Muscle layer of colon (tissue), 2 donors: ENCODE measurements around the gene SP110.
"Not testable (repeated sequence)": the region's sequence is repeated elsewhere in the genome, so short reads cannot be mapped to it uniquely, and the experiment has no call there.

Experiments
- H3K27ac ChIP-seq: one replicate; pipeline ENCODE4 v1.7.0; 2013; ENCODE audit warnings: low read depth, mild to moderate bottlenecking, low read length, moderate library complexity
- H3K27me3 ChIP-seq, 2 donors: one replicate each; pipeline ENCODE4 v1.7.0; 2013; ENCODE audit warnings: low read length in 2 of 2, mild to moderate bottlenecking in 2 of 2; ENCODE audit not compliant: insufficient read depth in 2 of 2, control insufficient read depth in 1 of 2
- H3K36me3 ChIP-seq: one replicate; pipeline ENCODE4 v1.7.0; 2013; ENCODE audit warnings: mild to moderate bottlenecking, low read length; ENCODE audit not compliant: insufficient read depth
- H3K4me1 ChIP-seq: one replicate; pipeline ENCODE4 v1.7.0; 2013; ENCODE audit warnings: mild to moderate bottlenecking, low read length; ENCODE audit not compliant: insufficient read depth
- H3K4me3 ChIP-seq, 2 donors: one replicate each; pipeline ENCODE4 v1.7.0; 2013; ENCODE audit warnings: low read length in 2 of 2, low read depth in 1 of 2, mild to moderate bottlenecking in 1 of 2, moderate library complexity in 1 of 2
- H3K9ac ChIP-seq: one replicate; pipeline ENCODE4 v1.7.0; 2013; ENCODE audit warnings: low read length
- H3K9me3 ChIP-seq: one replicate; pipeline ENCODE4 v1.7.0; 2013; ENCODE audit warnings: mild to moderate bottlenecking, low read length
- donor health status: abdominal sarcoma.
- donor health status: Adenocarcinoma of cecum.

Gene SP110

DNA sequence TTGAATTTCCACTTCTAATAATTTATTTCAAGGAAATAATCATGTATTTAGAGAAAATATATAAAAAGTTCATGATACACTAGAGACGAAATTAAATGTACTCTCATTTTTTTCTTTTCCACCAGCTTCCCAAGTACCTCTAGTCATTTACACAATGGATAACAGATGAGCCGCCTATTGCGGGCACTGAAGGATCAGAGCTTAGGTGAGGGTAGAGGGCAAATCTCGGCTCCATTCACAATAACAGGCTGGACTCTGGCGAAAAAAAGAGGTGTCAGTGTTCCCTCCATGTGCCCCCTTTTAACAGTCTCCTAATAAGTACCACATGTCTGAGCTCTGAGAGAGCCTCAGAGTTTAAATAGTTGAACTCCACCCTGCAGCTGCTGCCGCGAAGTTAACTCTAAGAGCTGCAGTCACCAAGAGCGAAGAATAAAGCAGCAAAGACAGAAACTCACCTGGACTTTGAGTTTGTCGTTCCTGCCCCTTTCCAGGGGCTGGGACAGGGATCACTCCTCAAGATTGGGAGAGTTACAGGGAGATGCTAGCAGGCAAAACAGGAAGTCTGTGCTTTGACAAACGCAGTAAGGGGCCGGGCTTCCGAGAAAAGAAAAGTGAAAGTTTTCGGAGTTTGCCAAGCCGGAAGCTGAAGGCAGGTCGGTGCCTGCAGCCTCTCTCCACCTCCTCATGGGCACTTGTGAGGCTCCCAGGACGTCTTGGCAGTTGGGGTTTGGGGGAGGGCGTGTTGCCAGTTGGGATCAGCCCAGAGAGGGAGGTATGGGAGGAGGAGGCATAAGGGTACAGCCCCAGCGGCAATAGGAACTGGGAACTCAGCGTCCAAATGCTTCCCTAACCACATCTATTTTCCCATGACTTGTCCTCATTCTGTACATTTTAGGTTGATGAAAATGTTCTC lies at the start of gene SP110:
Gene SP110, minus strand, starts transcription at position 566 of the 913 bp plus-strand sequence. CDS start 3,057 bp downstream, outside the sequence.
- H3K36me3 ChIP-seq, result peaks cover 5% of the 10 kb centered on the region
- H3K9ac ChIP-seq, result peak within 1 kb of the TSS; percentile 79
- peak within 1 kb of the TSS; percentile 79 to 82 for H3K4me3 ChIP-seq

DNA sequence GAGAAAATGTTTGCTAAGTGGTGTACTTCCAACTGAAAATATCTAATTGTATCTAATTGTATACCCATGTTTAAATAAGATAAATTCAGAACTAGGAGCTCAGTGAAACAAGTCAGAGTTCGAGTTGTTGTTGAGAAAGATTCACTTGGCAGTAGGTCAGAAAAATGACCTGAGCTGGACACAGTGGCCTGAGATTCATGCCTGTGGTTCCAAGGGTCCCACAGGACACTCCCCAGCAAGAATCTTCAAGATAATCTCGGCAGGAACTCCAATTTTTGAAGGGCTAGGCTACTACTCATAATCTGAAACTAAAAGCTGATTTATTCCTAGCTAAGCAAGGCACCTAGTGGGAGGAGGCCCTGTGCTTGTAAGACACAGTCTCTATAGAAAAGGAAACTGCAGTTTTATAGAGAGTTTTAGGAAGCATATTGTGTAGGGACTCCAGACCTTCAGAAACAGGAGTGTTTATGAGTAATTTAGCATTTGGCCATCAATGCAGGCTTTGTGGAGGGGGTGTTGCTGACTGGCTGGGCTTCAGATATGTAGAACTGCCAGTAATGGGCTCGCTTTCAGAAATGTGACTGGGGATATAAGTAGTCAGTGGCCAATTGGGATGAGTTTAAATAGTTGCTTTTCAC lies 48.9 kb upstream of the SP110 start:
- Histone ChIP-seq H3K36me3 (no peaks in the 10 kb centered on the region), H3K9me3 (no peaks in the 10 kb centered on the region), H3K4me3 (no peak overlapping the region), H3K9ac (no peak overlapping the region), H3K27ac (no peak overlapping the region), H3K27me3 (no peaks in the 10 kb centered on the region), H3K4me1 (no peaks in the 10 kb centered on the region)

More for the DNA sequence above, at the start of gene SP110:
- Histone ChIP-seq H3K27me3 (no peaks in the 10 kb centered on the region), H3K4me1 (peaks cover 9% of the 10 kb centered on the region), H3K27ac (peak within 1 kb of the TSS; percentile 91), H3K9me3 (no peaks in the 10 kb centered on the region)

DNA sequence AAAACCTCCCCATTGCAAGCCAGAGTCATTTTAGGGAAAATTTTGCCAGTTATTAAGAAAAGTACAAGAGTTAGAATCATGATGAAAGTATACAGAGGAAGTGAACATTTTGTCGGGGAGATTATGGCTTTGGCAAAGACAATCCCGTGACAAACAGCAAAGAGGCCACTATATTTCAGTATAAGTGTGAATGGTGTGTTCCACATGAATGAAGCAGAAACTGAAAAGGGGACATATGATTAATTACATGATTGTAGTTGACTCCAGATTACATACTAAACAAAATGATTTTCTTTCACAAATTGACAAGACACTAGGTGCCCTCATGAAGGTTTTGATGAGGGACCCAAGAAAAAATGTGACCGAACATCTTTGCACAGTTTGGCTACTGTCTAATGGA lies 47.8 kb upstream of the SP110 start:
- Histone ChIP-seq H3K9me3 (no peaks in the 10 kb centered on the region), H3K4me1 (no peaks in the 10 kb centered on the region), H3K36me3 (no peaks in the 10 kb centered on the region), H3K27ac (no peak overlapping the region), H3K9ac (no peak overlapping the region), H3K4me3 (no peak overlapping the region), H3K27me3 (no peaks in the 10 kb centered on the region)

DNA sequence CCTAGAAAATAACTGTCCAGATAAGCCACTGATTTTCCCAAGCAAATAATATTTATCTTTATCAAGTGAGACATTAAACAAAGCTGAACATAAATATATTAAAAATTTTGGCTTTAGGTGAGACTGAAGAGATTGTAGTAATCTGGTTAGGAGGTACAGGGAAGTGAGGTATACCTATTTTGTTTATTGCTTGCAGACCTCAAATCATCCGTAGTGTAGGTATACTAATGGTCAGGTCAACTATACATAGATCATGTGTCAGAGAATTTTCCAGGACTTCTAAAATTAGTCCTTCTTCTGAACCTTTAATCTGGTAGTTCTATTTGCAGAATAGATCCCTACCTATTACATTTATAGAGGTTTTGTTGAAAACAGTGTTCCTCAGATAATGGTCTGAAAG lies 47.3 kb upstream of the SP110 start:
- no peak overlapping the region for H3K4me3 ChIP-seq
- H3K27ac ChIP-seq, result no peak overlapping the region
- no peak overlapping the region for H3K9ac ChIP-seq
- no peaks in the 10 kb centered on the region for H3K4me1 ChIP-seq
- H3K27me3 ChIP-seq, result no peaks in the 10 kb centered on the region
- H3K9me3 ChIP-seq, result no peaks in the 10 kb centered on the region
- no peaks in the 10 kb centered on the region for H3K36me3 ChIP-seq

DNA sequence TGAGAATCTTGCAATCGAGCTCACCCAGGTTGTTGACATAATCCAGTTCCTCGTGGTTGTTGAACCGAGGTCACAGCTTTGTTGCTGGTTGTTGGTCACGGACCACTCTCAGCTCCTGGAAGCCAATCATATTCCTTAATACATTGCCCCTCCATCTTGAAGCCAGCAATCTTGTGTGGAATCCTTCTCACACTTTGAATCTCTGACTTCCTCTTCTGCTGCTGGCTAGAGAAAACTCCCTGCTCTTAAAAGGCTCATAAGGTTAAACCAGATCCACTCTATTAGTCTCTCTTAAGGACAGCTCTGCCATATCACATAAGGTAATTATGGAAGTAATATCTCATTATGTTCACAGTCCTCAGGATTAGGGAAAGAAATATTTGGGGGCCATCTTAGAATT lies 46.9 kb upstream of the SP110 start:
- H3K27me3 ChIP-seq, result no peaks in the 10 kb centered on the region
- no peaks in the 10 kb centered on the region for H3K4me1 ChIP-seq
- H3K36me3 ChIP-seq, result no peaks in the 10 kb centered on the region
- no peak overlapping the region for H3K9ac ChIP-seq
- no peak overlapping the region for H3K4me3 ChIP-seq
- no peak overlapping the region for H3K27ac ChIP-seq
- H3K9me3 ChIP-seq, result no peaks in the 10 kb centered on the region

DNA sequence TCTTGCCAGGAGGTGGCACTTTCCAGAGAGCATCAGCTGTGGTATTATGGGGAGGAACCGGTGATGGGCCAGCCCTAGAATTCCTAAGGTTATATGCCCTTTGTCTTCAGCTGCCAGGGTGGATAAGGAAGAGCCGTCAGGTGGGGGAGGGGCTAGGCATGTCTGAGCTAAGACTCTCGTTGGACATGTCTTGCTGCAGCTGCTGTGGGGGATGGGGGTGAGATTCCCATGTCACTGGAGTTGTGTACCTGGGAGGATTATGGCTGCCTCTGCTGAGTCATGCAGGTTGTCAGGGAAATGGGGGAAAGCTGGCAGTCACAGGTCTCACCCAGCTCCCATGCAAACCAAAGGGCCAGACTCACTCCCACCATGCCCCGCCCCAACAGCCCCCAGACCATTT lies 45.2 kb upstream of the SP110 start:
- H3K27me3 ChIP-seq, H3K9me3 ChIP-seq, H3K4me1 ChIP-seq, H3K36me3 ChIP-seq, H3K9ac ChIP-seq, H3K27ac ChIP-seq, H3K4me3 ChIP-seq: not testable (repeated sequence)

DNA sequence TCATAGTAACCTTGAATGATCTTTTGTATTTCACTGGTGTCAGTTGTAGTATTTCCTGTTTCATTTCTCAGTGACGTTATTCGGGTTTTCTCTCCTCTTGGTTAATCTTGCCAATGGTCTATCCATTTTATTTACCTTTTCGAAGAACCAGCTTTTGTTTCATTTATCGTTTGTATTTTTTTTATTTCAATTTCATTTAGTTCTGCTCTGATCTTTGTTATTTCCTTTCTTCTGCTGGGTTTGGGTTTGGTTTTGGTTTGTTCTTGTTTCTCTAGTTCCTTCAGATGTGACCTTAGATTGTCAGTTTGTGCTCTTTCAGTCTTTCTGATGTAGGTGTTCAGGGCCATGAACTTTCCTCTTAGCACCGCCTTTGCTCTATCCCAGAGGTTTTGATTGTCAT lies 42.5 kb upstream of the SP110 start:
- Histone ChIP-seq H3K27me3 (no peaks in the 10 kb centered on the region), H3K4me3 (no peak overlapping the region), H3K36me3 (no peaks in the 10 kb centered on the region), H3K9me3 (no peaks in the 10 kb centered on the region), H3K9ac (no peak overlapping the region), H3K27ac (no peak overlapping the region), H3K4me1 (no peaks in the 10 kb centered on the region)

DNA sequence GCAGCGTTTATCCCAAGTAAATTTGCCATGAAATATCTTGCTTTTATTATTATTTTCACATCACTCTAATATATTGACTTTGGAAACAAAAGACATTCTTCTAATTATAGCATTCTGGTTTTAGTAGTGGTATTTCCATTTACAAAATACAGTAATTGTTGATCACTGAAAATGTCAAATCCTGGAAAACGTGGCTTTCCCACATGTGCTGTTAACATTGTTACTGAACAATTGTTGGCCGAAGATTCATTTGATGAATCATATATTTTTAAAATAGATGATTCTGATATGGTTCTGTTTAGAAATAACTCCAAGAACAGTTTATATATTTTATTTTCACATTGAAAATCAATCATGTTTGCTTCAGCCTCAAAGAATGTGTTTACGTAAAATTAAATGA lies 38.7 kb upstream of the SP110 start:
- H3K36me3 ChIP-seq, result no peaks in the 10 kb centered on the region
- no peak overlapping the region for H3K9ac ChIP-seq
- H3K9me3 ChIP-seq, result no peaks in the 10 kb centered on the region
- no peaks in the 10 kb centered on the region for H3K4me1 ChIP-seq
- H3K27me3 ChIP-seq, result no peaks in the 10 kb centered on the region
- no peak overlapping the region for H3K27ac ChIP-seq
- no peak overlapping the region for H3K4me3 ChIP-seq

DNA sequence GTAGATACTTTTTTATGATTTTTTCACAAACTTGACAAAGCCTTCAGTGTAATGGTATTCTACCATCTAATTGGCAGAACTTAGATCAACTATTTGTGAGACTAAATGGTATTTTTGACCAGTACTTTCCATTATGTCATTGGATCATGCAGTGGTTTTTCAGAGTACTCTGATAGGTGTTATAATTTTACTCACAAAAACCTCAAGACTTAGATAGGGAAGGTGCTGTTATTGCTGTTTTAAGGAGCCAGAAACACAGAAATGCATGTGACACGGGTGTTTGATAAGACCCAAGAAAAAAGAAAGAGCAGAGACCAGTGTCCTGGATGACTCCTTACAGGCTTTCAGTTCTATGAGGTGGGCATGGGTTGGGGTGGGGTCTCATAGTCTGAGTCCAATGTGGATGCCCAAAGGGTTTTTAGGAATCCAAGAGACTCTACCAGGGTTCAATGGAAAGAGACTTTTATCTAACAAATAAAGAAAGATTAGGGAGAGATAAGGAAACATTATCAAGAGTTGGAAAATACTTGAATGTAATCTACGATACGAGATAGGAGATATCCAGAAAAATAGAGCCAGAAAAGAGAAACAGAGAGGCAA lies 37.0 kb upstream of the SP110 start:
- Histone ChIP-seq H3K4me1 (no peaks in the 10 kb centered on the region), H3K27ac (no peak overlapping the region), H3K27me3 (no peaks in the 10 kb centered on the region), H3K36me3 (no peaks in the 10 kb centered on the region), H3K9ac (no peak overlapping the region), H3K4me3 (no peak overlapping the region), H3K9me3 (no peaks in the 10 kb centered on the region)

DNA sequence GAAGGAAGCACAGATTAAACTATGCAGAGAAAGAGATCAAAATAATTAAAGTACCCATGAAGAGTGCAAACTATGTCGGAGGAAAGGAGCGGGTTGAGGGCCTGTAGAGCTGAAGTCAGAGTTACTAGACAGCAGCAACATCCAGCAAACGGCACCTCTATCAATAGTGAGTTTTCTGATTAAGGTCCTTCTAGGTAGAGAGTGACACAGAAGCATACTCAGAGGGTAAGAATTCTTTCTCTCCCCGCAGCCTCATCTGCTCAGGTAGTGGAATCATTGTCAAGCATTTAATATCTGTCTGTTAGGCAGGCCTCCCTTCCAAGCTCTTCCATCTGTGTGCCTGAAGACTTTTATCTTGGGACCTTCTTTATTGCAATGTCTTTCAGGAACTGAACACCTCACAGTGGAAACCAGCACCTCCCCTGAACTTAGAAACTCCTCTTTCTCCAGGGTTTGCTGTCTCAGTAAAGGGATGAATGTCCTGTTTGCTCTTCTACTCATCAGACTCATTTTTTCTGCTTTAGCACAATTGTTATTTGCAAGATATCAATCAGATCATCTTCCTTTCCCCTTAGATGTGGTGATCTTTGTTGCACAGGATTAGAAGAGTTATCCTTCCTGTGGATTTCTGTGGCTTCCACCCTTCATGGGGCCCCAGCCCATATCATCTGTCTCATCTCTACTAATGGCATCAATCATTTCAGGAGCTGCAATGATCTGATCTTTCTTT lies 34.5 kb upstream of the SP110 start:
- H3K27me3 ChIP-seq, result no peaks in the 10 kb centered on the region
- no peaks in the 10 kb centered on the region for H3K36me3 ChIP-seq
- no peaks in the 10 kb centered on the region for H3K9me3 ChIP-seq
- no peak overlapping the region for H3K27ac ChIP-seq
- no peak overlapping the region for H3K4me3 ChIP-seq
- no peaks in the 10 kb centered on the region for H3K4me1 ChIP-seq
- no peak overlapping the region for H3K9ac ChIP-seq

DNA sequence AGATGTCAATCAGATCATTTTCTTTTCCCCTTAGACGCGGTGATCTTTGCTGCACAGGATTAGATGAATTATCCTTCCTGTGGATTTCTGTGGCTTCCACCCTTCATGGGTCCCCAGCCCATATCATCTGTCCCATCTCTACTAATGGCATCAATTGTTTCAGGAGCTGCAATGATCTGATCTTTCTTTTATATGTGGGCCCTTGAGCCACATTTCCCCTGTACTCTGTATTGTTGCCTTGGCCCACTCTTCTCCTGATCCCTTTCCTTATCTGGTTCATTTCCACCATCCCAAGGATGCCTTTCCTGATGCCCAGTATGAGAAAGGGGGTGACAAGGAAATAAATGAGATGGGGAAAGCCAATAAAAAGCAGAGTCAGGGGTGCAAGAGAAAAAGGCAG lies 30.4 kb upstream of the SP110 start:
- no peaks in the 10 kb centered on the region for H3K27me3 ChIP-seq
- H3K9ac ChIP-seq, result no peak overlapping the region
- no peaks in the 10 kb centered on the region for H3K4me1 ChIP-seq
- H3K4me3 ChIP-seq, result no peak overlapping the region
- no peaks in the 10 kb centered on the region for H3K9me3 ChIP-seq
- no peaks in the 10 kb centered on the region for H3K36me3 ChIP-seq
- H3K27ac ChIP-seq, result no peak overlapping the region
